ENCODE measurements around the gene PLA2G15. TPM values are rescaled to one million over a fixed set of nuclear protein-coding genes. Genes with fewer than 3 reads are reported as not detected.

Gene PLA2G15
- polyA plus RNA-seq, 3 donors from 2014 or later: 4.8 to 10.7 (median 9.0) TPM

DNA sequence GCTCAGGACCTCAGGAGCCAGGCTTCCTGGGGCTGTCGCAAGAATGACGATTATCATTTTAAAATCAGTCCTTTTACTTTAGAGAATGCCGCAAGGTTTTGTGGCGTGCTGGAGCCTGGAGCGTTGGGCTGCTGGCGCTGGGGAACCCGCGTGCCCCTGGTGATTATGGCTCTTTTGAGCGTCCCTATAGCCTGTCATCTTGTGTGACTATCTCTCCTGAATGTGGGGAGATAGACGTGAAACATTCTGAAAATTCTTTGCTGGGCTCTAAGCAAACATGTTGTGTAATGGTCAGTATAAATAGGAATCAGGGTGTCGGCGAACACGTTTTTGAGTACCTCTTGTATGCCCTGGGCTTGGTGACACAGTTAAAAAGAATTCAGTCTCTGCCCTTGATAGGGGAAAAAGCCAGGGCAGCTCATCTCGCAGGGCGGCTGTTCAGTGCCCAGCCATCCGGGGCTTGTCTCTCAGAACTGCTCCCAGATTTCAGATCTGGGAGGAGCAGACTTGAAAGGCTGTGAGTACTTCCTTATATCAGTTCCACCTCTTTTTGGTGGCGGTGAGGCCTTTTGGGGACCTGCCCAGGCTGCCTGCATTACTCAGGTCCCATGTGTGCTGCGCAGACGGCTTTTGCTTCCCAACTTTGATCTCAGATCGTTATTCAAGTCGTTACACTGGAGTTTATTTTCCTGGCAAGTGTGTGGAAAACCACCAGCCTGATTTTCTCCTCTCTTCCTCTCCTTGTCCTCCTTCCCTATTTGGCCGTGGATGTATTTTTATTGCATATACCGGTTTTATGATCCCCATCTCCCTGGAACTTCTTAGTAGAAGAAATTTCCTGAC lies 20.1 kb downstream of the PLA2G15 start:
- H3K4me3 Mint-ChIP-seq: peak overlapping the region; percentile 95 to 98 (median 96)
- peak overlapping the region; percentile 96 to 99 (median 98) for H3K27ac Mint-ChIP-seq
- H3K27me3 Mint-ChIP-seq (ENCODE audit: low read depth in 3 of 3): peaks cover 9 to 14% (median 11%) of the 10 kb centered on the region in 3 donors
- peaks cover 0 to 4% (median 0%) of the 10 kb centered on the region in 3 donors for H3K36me3 Mint-ChIP-seq
- H3K4me1 Mint-ChIP-seq: peaks cover 38 to 68% of the 10 kb centered on the region in 2 donors
- no peaks in the 10 kb centered on the region for H3K9me3 Mint-ChIP-seq
- DNase-seq: no peak

DNA sequence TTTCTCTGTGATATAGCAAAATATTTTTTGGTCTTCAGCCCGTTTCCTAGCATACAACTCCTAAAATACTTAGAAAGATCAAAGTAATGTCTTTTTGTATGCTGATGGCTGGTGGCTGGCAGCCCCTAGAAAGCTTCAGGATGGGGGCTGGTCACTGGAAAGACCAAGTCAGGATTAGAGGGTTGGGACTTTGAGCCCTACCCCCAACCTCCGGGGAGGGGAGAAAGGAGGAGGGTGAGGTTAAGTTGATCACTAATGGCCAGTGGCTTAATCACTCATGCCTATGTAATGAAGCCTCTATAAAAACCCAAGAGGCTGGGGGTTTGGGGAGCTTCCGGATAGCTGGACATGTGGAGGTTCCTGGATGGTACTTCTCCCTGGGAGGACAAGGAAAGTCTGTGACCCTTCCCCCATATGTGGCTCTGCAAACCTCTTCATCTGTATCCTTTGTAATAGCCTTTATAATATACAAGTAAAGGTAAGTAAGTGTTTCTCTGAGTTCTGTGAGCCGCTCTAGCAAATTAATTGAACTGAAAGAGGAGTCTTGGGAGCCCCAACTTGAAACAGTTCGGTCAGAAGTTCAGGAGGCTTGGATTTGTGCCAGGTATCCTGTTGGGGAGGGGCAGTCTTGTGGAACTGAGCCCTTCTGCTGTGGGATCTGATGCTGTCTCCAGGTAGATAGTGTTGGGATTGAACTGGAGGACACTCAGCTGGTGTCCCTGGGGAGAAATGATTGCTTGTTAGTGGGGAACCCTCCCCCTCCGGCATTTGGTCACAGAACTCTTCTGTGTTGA lies 22.6 kb downstream of the PLA2G15 start:
- no peak for DNase-seq
- H3K27me3 Mint-ChIP-seq (ENCODE audit: low read depth in 3 of 3): peaks cover 9 to 14% (median 11%) of the 10 kb centered on the region in 3 donors
- H3K4me1 Mint-ChIP-seq: peaks cover 38 to 74% of the 10 kb centered on the region in 2 donors
- peaks cover 0 to 4% (median 0%) of the 10 kb centered on the region in 3 donors for H3K36me3 Mint-ChIP-seq
- no peak overlapping the region for H3K4me3 Mint-ChIP-seq
- H3K27ac Mint-ChIP-seq: peak overlapping the region in 3 of 6 donors; percentile 10 to 45 (median 35)
- H3K9me3 Mint-ChIP-seq: no peaks in the 10 kb centered on the region

DNA sequence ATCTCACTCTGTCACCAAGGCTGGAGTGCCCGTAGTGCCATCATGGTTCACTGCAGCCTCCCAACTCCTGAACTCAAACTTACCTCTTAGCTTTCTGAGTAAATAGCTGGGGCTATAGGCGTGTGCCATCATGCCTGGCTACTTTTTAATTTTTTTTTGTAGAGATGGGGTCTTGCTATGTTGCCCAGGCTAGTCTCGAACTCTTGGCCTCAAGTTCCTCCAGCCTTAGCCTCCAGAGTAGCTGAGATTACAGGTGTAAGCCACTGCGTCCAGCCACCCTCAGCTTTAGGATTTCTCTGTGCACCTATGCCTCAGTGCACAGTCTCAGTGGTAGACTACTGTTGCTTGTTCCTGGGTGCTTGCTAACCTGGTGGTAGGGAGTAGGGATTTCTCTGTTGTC lies 24.6 kb downstream of the PLA2G15 start:
- Mint-ChIP-seq H3K4me3 (no peak overlapping the region), H3K27ac (peak overlapping the region in 4 of 6 donors; percentile 47 to 76 (median 70)), H3K36me3 (peaks cover 0 to 5% (median 4%) of the 10 kb centered on the region in 3 donors), H3K4me1 (peaks cover 45 to 79% of the 10 kb centered on the region in 2 donors), H3K9me3 (no peaks in the 10 kb centered on the region), H3K27me3 (ENCODE audit: low read depth in 3 of 3) (peaks cover 4 to 6% (median 5%) of the 10 kb centered on the region in 3 donors)
- no peak for DNase-seq

DNA sequence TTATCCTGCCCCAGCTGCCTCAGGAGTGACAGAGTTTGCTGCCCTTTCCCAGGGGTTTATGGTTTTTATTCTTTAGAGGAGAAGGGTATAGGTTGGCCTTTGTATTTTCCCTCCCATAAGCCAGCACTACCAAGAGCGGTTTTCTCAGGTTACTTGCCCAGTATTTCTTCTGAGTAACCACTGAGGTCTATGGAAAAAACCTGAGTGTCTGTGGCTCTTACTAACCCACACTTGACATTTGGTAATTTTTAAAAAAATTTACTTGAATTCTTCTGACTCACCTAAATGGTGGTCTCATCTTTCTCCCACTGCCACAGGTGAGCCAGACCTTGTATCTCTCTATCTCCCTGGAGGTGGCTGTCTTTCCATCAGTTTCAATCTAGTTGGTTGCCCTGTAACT lies 25.2 kb downstream of the PLA2G15 start:
- Mint-ChIP-seq H3K4me1 (peaks cover 44 to 79% of the 10 kb centered on the region in 2 donors), H3K36me3 (peaks cover 0 to 5% (median 4%) of the 10 kb centered on the region in 3 donors), H3K9me3 (no peaks in the 10 kb centered on the region), H3K4me3 (no peak overlapping the region), H3K27me3 (ENCODE audit: low read depth in 3 of 3) (peaks cover under 1 to 2% (median 2%) of the 10 kb centered on the region in 3 donors), H3K27ac (peak overlapping the region in 5 of 6 donors; percentile 42 to 76 (median 53))
- no peak for DNase-seq

DNA sequence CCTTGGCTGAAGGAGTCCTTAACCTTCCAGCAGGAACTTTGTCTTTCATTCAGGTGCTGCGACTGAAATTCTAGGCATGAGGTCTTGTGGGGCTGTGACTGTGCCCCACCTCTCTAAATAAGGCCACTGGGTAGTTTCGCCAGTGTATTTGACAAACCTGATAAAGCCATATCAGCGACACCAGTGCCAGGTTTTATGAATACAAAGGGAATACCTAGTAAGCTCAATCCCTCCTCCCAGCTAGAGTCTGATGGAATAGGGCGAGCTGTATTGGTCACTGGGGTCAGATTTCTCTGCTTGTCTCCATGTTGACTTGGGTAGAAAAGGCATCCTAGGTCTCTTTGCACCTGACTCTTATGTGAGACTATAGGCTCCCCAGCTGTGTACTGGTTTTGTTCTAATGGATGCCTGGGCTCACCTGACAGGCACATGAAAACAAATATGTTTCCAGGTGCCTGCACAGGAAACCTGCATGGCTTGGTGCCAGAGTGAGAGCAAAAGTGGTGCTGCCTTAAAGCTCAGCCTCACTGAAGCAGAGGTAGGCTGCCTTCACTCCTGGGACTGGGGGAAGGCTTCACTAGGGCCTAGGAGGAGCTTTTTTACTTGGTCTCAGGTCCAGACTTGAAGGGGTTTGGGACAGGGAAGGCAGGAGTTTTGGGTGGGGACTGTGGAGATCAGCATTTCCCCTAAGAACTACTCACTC lies 27.5 kb downstream of the PLA2G15 start:
- Mint-ChIP-seq H3K4me1 (peaks cover 48 to 76% of the 10 kb centered on the region in 2 donors), H3K9me3 (no peaks in the 10 kb centered on the region), H3K27me3 (ENCODE audit: low read depth in 3 of 3) (no peaks in the 10 kb centered on the region), H3K27ac (peak overlapping the region; percentile 11 to 88 (median 87)), H3K36me3 (peaks cover 0 to 8% (median 5%) of the 10 kb centered on the region in 3 donors), H3K4me3 (peak overlapping the region in 1 of 5 donors; percentile 27)
- no peak for DNase-seq

DNA sequence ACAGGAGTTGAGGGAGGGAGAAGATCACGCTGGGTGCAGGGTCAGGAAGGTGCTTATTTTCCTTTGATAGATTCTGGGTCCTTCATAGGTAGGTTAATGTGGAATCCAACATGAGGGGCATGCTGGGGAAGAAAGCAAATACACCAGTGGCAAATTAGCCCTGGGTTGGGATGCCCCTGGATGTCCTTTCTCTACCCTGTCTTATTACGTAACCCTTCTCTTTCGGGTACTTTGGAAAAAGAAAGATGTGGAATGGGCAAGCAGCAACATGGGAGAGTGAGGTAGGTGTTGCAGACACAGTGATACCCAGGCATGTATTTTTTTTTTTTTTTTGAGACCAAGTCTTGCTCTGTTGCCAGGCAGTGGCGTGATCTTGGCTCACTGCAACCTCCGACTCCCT lies 28.3 kb downstream of the PLA2G15 start:
- H3K4me3 Mint-ChIP-seq: peak overlapping the region in 1 of 5 donors; percentile 27
- DNase-seq: no peak
- H3K27ac Mint-ChIP-seq: peak overlapping the region; percentile 50 to 88 (median 87)
- H3K36me3 Mint-ChIP-seq: peaks cover 0 to 8% (median 5%) of the 10 kb centered on the region in 3 donors
- H3K9me3 Mint-ChIP-seq: no peaks in the 10 kb centered on the region
- peaks cover 48 to 70% of the 10 kb centered on the region in 2 donors for H3K4me1 Mint-ChIP-seq
- H3K27me3 Mint-ChIP-seq (ENCODE audit: low read depth in 3 of 3): no peaks in the 10 kb centered on the region

DNA sequence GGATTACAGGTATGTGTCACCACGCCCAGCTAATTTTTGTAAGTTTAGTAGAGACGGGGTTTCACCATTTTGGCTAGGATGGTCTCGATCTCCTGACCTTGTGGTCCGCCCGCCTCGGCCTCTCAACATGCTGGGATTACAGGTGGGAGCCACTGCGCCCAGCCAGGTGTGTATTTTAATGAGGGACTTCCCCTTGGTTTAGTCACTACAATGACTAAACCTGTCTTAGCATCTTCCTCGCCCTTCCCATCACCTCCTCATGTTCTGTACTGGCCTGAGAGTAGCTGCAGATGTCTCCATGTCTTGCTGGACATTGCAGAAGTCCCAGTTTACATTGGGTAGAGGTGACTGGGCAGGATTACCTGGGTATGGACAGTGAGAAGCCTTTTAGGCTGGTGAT lies 28.7 kb downstream of the PLA2G15 start:
- Mint-ChIP-seq H3K9me3 (no peaks in the 10 kb centered on the region), H3K36me3 (peaks cover 0 to 8% (median 5%) of the 10 kb centered on the region in 3 donors), H3K4me1 (peaks cover 48 to 69% of the 10 kb centered on the region in 2 donors), H3K27me3 (ENCODE audit: low read depth in 3 of 3) (no peaks in the 10 kb centered on the region), H3K27ac (peak overlapping the region in 5 of 6 donors; percentile 60 to 96 (median 84)), H3K4me3 (peak overlapping the region in 1 of 5 donors; percentile 15)
- no peak for DNase-seq

DNA sequence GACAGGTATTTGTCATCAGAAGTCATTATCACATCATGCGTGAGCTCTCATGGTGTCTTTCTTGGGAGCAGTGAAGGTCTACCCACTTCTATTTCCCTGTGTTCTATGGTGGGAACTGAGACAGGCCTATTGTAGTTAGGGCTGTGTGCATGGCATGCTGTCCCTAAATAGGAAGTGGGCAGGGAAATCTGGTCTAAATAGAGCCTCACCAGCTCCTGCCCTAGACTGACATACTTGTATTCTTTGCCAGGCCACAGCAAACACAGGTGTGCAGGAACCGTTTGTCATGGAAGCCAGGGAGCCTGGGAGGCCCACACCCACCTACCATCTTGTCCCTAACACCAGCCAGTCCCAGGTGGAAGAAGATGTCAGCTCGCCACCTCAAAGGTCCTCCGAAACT lies 29.3 kb downstream of the PLA2G15 start:
- no peaks in the 10 kb centered on the region for H3K27me3 Mint-ChIP-seq (ENCODE audit: low read depth in 3 of 3)
- H3K27ac Mint-ChIP-seq: peak overlapping the region; percentile 40 to 96 (median 83)
- peaks cover 43 to 63% of the 10 kb centered on the region in 2 donors for H3K4me1 Mint-ChIP-seq
- peaks cover 4 to 8% (median 5%) of the 10 kb centered on the region in 3 donors for H3K36me3 Mint-ChIP-seq
- no peaks in the 10 kb centered on the region for H3K9me3 Mint-ChIP-seq
- peak overlapping the region in 1 of 5 donors; percentile 17 for H3K4me3 Mint-ChIP-seq
- DNase-seq: no peak

DNA sequence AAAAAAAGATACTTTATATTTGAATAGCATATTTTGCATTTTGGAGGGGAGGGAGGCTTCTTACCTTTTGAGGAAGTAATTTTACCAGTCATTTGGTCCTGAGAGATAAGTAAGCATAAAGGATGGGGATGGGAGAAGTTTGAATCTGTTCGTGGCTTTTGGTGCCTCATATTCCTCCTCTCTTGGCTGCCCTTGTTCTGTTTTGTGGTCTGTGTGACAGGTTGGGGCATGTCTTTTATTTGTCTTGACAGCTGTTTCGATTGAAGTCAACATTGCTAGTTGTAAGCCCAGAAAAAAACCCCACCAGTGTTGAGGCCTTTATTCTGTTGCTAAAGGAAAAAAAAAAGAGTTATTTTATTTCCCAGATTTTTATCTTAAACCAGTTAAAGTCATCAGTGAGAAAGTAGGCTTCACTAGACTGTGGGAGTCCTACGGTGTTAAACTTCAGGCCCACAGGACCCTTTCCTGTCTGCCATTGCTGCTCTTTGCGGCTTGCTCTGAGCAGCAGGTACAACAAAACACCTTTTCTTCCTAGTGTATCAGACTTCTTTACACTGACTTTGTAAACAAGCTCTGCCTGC lies 30.5 kb downstream of the PLA2G15 start:
- Mint-ChIP-seq H3K27ac (peak overlapping the region; percentile 88 to 96 (median 94)), H3K4me1 (peaks cover 44 to 56% of the 10 kb centered on the region in 2 donors), H3K36me3 (peaks cover 5 to 8% (median 7%) of the 10 kb centered on the region in 3 donors), H3K4me3 (peak overlapping the region; percentile 19 to 69 (median 60)), H3K9me3 (no peaks in the 10 kb centered on the region), H3K27me3 (ENCODE audit: low read depth in 3 of 3) (no peaks in the 10 kb centered on the region)
- DNase-seq: peak; percentile 22 to 36 (median 34)

DNA sequence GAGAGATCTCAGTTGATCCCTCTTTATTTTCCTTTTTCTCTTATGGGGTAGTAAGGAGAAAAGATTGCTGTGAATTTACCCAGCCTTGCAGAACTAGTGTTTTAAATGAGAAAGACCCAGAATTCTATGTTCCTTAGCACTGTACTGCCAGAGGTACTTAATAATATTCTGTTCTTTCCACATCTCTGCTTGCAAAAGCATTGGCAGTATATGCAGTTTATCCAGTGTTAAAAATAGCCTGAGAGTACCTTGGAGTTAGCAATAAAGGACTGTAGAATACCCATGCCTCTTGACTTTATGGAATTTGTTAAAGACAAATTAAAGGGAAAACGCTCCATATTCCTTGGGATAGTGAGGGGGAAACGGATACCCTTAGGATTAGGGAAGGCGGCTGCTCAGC lies 31.1 kb downstream of the PLA2G15 start:
- no peaks in the 10 kb centered on the region for H3K9me3 Mint-ChIP-seq
- DNase-seq: no peak
- H3K4me1 Mint-ChIP-seq: peaks cover 41 to 54% of the 10 kb centered on the region in 2 donors
- H3K36me3 Mint-ChIP-seq: peaks cover 5 to 8% (median 7%) of the 10 kb centered on the region in 3 donors
- H3K27me3 Mint-ChIP-seq (ENCODE audit: low read depth in 3 of 3): no peaks in the 10 kb centered on the region
- H3K27ac Mint-ChIP-seq: peak overlapping the region; percentile 88 to 96 (median 94)
- peak overlapping the region in 4 of 5 donors; percentile 19 to 69 (median 62) for H3K4me3 Mint-ChIP-seq

DNA sequence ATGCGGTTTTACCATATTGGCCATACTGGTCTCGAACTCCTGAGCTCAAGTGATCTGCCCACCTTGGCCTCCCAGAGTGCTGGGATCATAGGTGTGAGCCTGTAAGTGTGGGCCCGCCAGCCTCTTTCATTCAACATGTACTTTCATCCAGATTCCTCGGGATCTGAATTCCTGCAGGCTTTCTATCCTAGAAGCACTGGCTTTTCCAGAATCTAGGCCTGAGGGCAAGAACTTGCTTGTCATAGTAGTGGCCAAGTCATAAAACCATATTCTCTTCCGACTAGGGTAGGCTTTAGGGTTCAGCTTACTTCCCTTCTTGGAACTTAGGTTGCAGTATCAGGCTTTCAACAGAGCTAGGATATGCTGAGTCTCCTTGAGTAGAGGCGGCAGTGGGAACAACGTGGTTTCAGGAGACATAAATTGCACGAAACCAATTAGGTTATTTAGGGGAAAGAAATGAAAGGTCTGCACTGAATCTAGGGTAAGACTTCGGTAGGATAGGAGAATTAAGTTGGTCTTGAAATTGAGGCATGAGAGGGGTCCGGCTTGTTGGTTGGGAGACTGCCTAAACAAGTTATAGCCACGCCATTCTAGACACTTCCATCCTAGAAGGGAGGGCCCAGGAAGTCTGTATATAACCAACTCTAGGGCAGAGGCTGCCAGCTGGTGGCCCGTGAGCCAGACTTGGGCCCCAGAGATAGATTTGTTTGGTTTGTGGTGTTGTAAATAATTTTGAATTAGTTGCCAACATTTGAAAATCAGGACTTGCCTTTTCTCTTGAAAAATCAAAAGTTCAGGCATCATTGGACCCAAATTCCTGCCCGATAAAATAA lies 34.8 kb downstream of the PLA2G15 start:
- Mint-ChIP-seq H3K27ac (peak overlapping the region in 2 of 6 donors; percentile 15 to 39), H3K9me3 (no peaks in the 10 kb centered on the region), H3K27me3 (ENCODE audit: low read depth in 3 of 3) (peaks cover 0 to 3% (median 0%) of the 10 kb centered on the region in 3 donors), H3K4me1 (peaks cover 55 to 59% of the 10 kb centered on the region in 2 donors), H3K36me3 (peaks cover 0 to 8% (median 7%) of the 10 kb centered on the region in 3 donors), H3K4me3 (no peak overlapping the region)
- no peak for DNase-seq

Data from immature natural killer cell (primary cell).